Kasumi-1 (cell line): ENCODE measurements around the gene ASIC5.

Source experiments
- DNase-seq, 2 experiments: peaks; one replicate each; lab custom pipeline; 2025; lab: John Stamatoyannopoulos, UW

Gene ASIC5

GRCh38 chr4:155881555-155881954, 15.5 kb upstream of the ASIC5 start:
- no peak for DNase-seq

- DNase-seq = no peak
Observed at GRCh38 chr4:155879767-155880166, 13.7 kb upstream of the ASIC5 start.

DNA sequence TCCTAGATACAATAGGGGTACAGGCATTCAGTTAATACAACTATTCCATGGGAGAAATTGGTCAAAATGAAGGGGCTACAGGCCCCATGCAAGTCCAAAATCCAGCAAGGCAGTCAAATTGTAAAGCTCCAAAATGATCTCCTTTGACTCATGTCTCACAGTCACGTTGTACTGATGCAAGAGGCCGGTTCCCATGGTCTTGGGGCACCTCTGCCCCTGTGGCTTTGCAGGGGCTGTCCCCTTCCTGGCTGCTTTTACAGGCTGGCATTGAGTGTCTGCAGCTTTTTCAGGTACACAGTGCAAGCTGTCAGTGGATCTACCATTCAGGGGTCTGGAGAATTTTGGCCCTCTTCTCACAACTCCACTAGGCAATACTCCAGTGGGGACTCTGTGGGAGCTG, 12.5 kb upstream of the ASIC5 start:
- no peak for DNase-seq

DNA sequence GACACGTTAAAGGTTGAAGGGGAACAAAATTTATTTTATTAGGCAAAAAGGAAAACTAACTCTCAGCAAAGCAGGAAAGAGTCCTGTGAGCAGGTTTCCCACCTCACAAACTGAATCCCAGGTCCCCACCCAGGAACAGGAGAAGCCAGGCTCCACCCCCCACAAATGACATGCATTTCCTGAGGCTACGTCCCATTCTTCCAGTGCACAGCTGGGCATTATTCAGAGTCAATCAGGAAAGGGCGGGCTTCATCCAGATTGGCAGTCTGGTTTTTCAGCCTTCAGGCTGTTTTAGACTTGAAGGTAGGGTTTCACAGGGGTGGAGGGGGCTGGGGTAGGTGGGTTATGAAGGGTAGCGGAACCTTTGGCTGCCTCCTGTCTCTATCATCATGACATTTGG, 11.9 kb upstream of the ASIC5 start:
- no peak for DNase-seq

- DNase-seq = no peak
Observed at GRCh38 chr4:155875878-155876277, 9.8 kb upstream of the ASIC5 start.

DNA sequence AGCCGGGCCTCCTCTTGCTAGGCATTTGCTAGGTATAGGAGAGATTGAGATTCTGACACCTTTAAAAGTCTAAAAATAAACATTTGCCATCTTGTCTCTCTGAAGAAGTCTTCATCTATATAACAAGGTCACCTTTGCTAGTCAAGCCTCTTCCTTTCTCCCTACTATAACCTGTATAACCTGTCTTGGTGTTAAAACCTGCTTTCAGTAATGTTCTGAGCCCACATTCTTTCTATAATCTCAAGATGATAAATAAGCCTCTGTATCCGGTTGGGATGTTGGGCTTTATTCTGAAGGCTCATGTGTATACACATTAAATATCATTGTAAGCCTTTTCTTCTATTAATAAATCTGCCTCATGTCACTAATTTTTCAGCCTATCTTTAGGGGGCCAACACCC, 10.2 kb downstream of the ASIC5 start:
- no peak for DNase-seq

- no peak for DNase-seq
Observed at GRCh38 chr4:155854582-155855226, 11.4 kb downstream of the ASIC5 start.

- no peak for DNase-seq
Observed at GRCh38 chr4:155853189-155853588, 12.9 kb downstream of the ASIC5 start.

- no peak for DNase-seq
Observed at GRCh38 chr4:155849042-155849441, 17.0 kb downstream of the ASIC5 start.

GRCh38 chr4:155846929-155847328, 19.1 kb downstream of the ASIC5 start:
- DNase-seq = peak in 1 of 2 experiments; percentile 11

- DNase-seq = no peak
Observed at GRCh38 chr4:155842080-155842479, 24.0 kb downstream of the ASIC5 start.

DNA sequence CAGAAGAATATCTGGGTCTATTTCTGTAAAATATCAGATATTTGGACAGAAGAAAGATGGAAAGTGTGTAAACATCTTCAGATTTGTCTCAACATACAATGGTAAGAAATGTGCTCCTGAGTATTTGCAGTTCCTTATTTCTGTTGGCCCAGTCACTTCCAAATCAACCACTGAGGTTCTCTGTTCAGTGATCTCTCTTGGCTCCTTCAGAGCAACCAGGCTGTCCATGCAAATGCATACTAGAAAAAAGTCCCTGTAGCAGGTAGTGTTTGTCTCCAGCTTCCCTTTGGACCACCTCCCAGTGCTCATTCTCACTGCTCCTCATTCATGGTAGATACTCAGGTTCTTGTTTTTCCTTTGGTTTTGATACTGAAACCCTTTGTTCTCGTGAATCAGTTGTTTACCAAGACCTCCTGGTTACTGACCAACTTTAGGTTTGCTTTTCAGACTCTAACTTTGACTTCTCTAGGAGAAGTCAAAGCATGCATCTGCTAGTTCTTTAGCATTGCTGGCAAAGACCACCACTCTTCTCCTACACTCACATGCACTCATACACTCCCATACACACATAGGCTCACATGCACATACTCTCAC, 28.8 kb downstream of the ASIC5 start:
- no peak for DNase-seq

- no peak for DNase-seq
Observed at GRCh38 chr4:155832664-155833063, 33.4 kb downstream of the ASIC5 start.

DNA sequence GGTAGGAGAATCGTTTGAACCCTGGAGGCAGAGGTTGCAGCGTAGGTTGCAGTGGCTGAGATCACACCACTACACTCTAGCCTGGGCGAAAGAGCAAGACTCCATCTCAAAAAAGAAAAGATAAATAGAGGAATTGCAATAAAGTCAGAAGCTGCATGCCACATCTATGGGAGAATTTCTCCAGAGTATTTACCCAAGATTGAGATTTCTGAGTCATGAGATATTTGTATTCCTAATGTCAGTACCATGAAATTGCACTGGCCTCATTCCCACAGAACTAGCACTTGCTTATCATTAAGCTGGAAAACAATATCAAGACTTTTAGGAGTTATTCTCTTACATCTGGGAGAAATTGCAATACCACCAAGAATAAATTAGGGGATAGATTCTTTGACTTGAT, 37.4 kb downstream of the ASIC5 start:
- no peak for DNase-seq

DNA sequence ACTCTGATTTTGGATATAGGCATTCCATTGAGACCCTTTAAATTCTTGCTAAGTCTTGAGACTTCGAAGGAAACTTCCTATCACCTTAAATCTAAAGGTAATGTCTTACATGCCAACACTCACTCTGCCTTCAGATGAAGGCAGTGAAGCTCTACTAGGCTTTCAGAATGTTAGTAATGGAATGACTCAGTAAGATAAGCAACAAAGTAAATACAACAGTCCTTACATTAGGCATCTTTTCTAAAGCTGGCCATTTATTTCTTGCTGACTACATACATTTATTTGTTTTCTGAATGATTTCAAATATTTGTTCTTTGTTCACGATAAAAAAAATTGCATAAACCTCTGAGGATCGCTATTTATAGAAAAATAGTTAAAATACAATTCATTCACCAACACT, 43.5 kb downstream of the ASIC5 start:
- no peak for DNase-seq

- DNase-seq = no peak
Observed at GRCh38 chr4:155820887-155821518, 45.1 kb downstream of the ASIC5 start.

- DNase-seq = no peak
Observed at GRCh38 chr4:155819066-155819465, 47.0 kb downstream of the ASIC5 start.

- no peak for DNase-seq
Observed at GRCh38 chr4:155818639-155819038, 47.4 kb downstream of the ASIC5 start.

GRCh38 chr4:155811083-155811482, 55.0 kb downstream of the ASIC5 start:
- DNase-seq = no peak

DNA sequence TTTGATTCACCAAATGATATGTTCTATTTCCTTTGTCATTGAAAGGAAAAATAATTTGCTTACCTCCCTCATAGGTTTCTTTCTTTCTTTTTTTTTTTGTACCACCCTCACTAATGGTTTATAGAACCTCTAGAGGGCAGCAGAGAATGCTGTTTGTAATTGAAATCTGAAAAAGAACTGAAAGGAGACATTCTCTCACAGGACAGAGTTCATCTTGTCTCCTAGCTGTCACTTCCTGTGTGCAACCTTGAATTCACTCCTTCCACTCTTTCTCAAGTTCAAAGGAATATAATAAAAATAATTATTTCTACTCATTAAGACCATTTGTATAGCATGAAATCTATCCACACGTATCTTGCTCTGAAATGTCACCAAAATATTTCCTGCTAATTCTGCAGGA, 56.2 kb downstream of the ASIC5 start:
- DNase-seq = peak; percentile 86 to 89

GRCh38 chr4:155807021-155807420, 59.1 kb downstream of the ASIC5 start:
- DNase-seq = no peak

DNA sequence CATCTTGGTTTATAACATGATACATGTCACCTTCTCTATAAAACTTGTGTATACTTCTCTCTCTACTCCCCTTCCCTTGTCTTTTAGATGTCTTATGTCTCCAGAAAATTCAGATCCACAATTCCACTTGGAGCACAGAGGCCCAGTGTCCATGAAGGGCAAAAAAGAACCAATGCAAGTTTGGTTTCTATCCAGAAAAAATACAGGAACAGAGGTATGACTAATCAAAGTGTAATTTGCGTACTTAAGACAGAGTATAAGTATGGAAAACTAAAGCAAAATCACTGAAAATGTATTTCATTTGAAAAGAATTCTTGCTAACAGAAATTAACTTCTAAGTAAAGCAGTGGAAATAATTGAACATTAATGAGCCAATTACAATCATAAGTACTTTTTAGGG, 61.1 kb downstream of the ASIC5 start:
- DNase-seq = no peak

DNA sequence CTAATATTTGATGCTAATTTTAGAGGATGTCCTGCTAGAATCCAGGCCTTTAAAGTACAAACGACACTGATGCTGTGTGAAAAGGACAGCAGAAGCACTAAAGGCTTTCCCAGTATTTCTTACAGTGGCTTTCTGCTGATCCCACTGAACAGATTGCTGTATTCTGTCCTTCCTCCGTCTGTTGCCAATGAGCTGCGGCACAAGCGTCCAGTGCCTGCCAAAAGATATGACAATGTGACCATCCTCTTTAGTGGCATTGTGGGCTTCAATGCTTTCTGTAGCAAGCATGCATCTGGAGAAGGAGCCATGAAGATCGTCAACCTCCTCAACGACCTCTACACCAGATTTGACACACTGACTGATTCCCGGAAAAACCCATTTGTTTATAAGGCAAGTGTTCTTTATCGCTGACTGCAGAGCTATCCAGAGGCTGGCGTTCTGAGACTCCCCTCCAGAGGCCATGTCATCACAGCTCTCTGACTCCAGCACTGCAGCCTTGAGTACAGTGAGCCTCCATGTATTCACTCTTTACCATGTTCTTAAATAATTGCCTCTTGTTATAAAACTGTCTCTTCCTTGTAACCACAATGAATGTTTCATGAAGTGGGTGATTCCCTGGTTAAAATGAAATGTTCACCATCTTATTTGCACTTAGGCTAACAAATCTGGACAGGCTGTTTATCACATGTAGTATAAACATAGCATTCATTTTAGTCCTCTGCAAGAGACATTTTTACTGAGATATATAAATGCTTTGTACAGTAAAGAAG, 63.7 kb downstream of the ASIC5 start:
- no peak for DNase-seq
